K562 (cell line): Measurements from ENCODE around the gene CCDC136. TPM values are rescaled to one million over a fixed set of nuclear protein-coding genes. Genes with fewer than 3 reads are reported as not detected.

Experiments used
- C11orf30 ChIP-seq: fragments of 450-650 bp; IDR thresholded peaks from 2 replicates; pipeline ENCODE4 v1.6.1; 2016; ENCODE audit warnings: low read depth, mild to moderate bottlenecking
- CBX8 ChIP-seq: fragments of 200-600 bp; sonication (generic); IDR thresholded peaks from 2 replicates; pipeline ENCODE4 v1.6.1; 2012; ENCODE audit warnings: borderline replicate concordance, mixed run types, low read depth, mild to moderate bottlenecking, moderate library complexity, mixed read lengths, low read length, control low read depth, inconsistent platforms; ENCODE audit not compliant: poor library complexity, severe bottlenecking; ENCODE audit errors: extremely low read depth
- DIDO1 ChIP-seq: fragments of 450-650 bp; IDR thresholded peaks from 2 replicates; pipeline ENCODE4 v1.6.1; 2016; ENCODE audit warnings: low read depth, missing biosample characterization, missing genetic modification characterization
- DPF2 ChIP-seq: fragments of 450-650 bp; IDR thresholded peaks from 2 replicates; pipeline ENCODE4 v1.6.1; 2016
- E2F6 ChIP-seq, 2 experiments: IDR thresholded peaks; 2 replicates each; pipeline ENCODE4 v1.6.1; 2011; ENCODE audit warnings: borderline replicate concordance in 1 of 2, control low read depth in 1 of 2, low read depth in 1 of 2, low read length in 1 of 2, mild to moderate bottlenecking in 1 of 2, mixed read lengths in 1 of 2, moderate library complexity in 1 of 2; ENCODE audit not compliant: insufficient read depth in 1 of 2, insufficient read length in 1 of 2, poor library complexity in 1 of 2, severe bottlenecking in 1 of 2; ENCODE audit errors: extremely low read depth in 1 of 2
- ELK3 ChIP-seq: fragments of 450-650 bp; formaldehyde crosslinking; IDR thresholded peaks from 2 replicates; pipeline ENCODE4 v1.4.0; 2020; ENCODE audit warnings: mild to moderate bottlenecking
- ERF ChIP-seq: fragments of 450-650 bp; formaldehyde crosslinking; IDR thresholded peaks from 2 replicates; pipeline ENCODE4 v1.4.0; 2020; ENCODE audit warnings: mild to moderate bottlenecking, mixed read lengths
- ETV1 ChIP-seq: fragments of 450-650 bp; conservative IDR thresholded peaks from 2 replicates; pipeline ENCODE4 v1.6.1; 2016; ENCODE audit warnings: missing genetic modification characterization, control low read depth, low read depth, missing compliant biosample characterization
- EZH2 ChIP-seq: IDR thresholded peaks from 2 replicates; pipeline ENCODE4 v1.6.1; 2012; ENCODE audit warnings: low read depth, mild to moderate bottlenecking, inconsistent platforms, low read length, borderline replicate concordance
- GTF2E2 ChIP-seq: fragments of 200-800 bp; sonication (Bioruptor generic); IDR thresholded peaks from 2 replicates; pipeline ENCODE4 v1.6.1; 2016; ENCODE audit warnings: missing genetic modification characterization, missing compliant biosample characterization
- GTF2F1 ChIP-seq: IDR thresholded peaks from 2 replicates; pipeline ENCODE4 v1.6.1; 2011; ENCODE audit warnings: low read depth, low read length, improper control_type of control experiment
- HNRNPL ChIP-seq: fragments of 200-400 bp; formaldehyde crosslinking; IDR thresholded peaks from 2 replicates; pipeline ENCODE4 v1.6.1; 2017; ENCODE audit warnings: low read depth, mild to moderate bottlenecking, low read length
- ID3 ChIP-seq, 2 experiments: fragments of 250-450 bp in 1 of 2; fragments of 450-650 bp in 1 of 2; sonication (Bioruptor Pico) in 1 of 2; IDR thresholded peaks; 2 replicates each; pipeline versions ENCODE4 v1.6.1 to v1.8.0; 2016 to 2021; ENCODE audit warnings: mild to moderate bottlenecking in 2 of 2, moderate library complexity in 2 of 2, missing compliant biosample characterization in 1 of 2, missing genetic modification characterization in 1 of 2
- LARP7 ChIP-seq: fragments of 450-650 bp; IDR thresholded peaks from 2 replicates; pipeline ENCODE4 v1.6.1; 2016
- SMAD4 ChIP-seq: fragments of 250-450 bp; sonication (Bioruptor Pico); conservative IDR thresholded peaks from 2 replicates; pipeline ENCODE4 v1.8.0; 2021; ENCODE audit warnings: inconsistent platforms, mild to moderate bottlenecking, moderate library complexity
- SP1 ChIP-seq: sonication (generic); formaldehyde crosslinking; IDR thresholded peaks from 2 replicates; pipeline ENCODE4 v1.8.1; 2022; ENCODE audit warnings: mild to moderate bottlenecking, missing genetic modification reagents
- TEAD1 ChIP-seq, 2 experiments: fragments of 450-650 bp in 1 of 2; sonication (generic) in 1 of 2; formaldehyde crosslinking; IDR thresholded peaks; 2 replicates each; pipeline versions ENCODE4 v1.4.0 to v1.8.0; 2020 to 2022; ENCODE audit warnings: mild to moderate bottlenecking in 2 of 2, missing genetic modification reagents in 1 of 2
- THRB ChIP-seq: fragments of 450-650 bp; formaldehyde crosslinking; conservative IDR thresholded peaks from 2 replicates; pipeline ENCODE4 v1.4.0; 2022; ENCODE audit warnings: mild to moderate bottlenecking, missing genetic modification characterization
- TRIM24 ChIP-seq, 2 experiments: fragments of 450-650 bp; IDR thresholded peaks; 2 replicates each; pipeline ENCODE4 v1.6.1; 2016
- ZNF3 ChIP-seq: fragments of 250-450 bp; sonication (Bioruptor Pico); IDR thresholded peaks from 2 replicates; pipeline ENCODE4 v1.5.0; 2021; ENCODE audit warnings: mild to moderate bottlenecking, moderate library complexity
- ZNF551 ChIP-seq: fragments of 250-450 bp; sonication (Bioruptor Pico); IDR thresholded peaks from 2 replicates; pipeline ENCODE4 v1.5.0; 2021; ENCODE audit warnings: mild to moderate bottlenecking, moderate library complexity
- polyA plus RNA-seq, 8 experiments: library from polyadenylated mRNA; depleted of rRNA in 4 of 8; stranded (reverse) in 5 of 8; unstranded in 3 of 8; fragments of >200 nt; fragmentation: Nextera tagmentation in 2 of 8; fragmentation: Illumina TruSeq in 1 of 8; extraction: Ambion mirVana in 2 of 8; extraction: Trizol in 1 of 8; gene quantifications; 2 replicates each; pipeline versions ENCODE4 v1.2.1 to v1.2.3, GENCODE V29; 2011 to 2014; ENCODE audit warnings: inconsistent platforms in 1 of 8, missing spikeins in 1 of 8
- total RNA-seq, 7 experiments: library from RNA; depleted of rRNA in 6 of 7; stranded (reverse); fragments of >200 nt in 6 of 7; fragmentation: Illumina TruSeq in 2 of 7; extraction: Trizol in 2 of 7; gene quantifications; 2 replicates each; pipeline versions ENCODE4 v1.2.1 to v1.2.3, GENCODE V29; 2011 to 2021; ENCODE audit warnings: low replicate concordance in 1 of 7

CCDC136 gene
- total and polyA plus RNA-seq, 9 of the 15 experiments (the other 6 are each of a cell fraction or from before 2014, with no cell fraction given) = 2.4 to 40.8 (median 26.5) TPM

GRCh38 chr7:128860158-128861073, 68.6 kb downstream of the CCDC136 start (continued):
- TF ChIP-seq SMAD4 (CRISPR knock-in tag) = peak; percentile 92
- peak; percentile 45 to 65 for TF ChIP-seq E2F6 (IDR thresholded peaks at IDR 0.05; ENCODE audit: borderline replicate concordance in 1 of 2, extremely low read depth in 1 of 2, insufficient read depth in 1 of 2, insufficient read length in 1 of 2, low read depth in 1 of 2, low read length in 1 of 2, poor library complexity in 1 of 2, severe bottlenecking in 1 of 2)
- no peak for TF ChIP-seq ZNF3 (CRISPR knock-in tag)
- TF ChIP-seq ID3 (CRISPR knock-in tag; IDR thresholded peaks at IDR 0.05) = no peak
- peak; percentile 24; the same call in 1 of the 2 replicates for TF ChIP-seq ID3 (tag; IDR thresholded peaks at IDR 0.05)
- peak; percentile 99 for TF ChIP-seq DPF2
- TF ChIP-seq DIDO1 (tag) = no peak
- TF ChIP-seq ZNF551 (CRISPR knock-in tag) = no peak
- peak; percentile 77 for TF ChIP-seq SP1
- no peak for TF ChIP-seq EZH2
- TF ChIP-seq ETV1 (tag) = peak; percentile 56; the same call in 1 of the 2 replicates
- TF ChIP-seq GTF2E2 (tag) = no peak
- peak; percentile 97 for TF ChIP-seq LARP7
- TF ChIP-seq HNRNPL = peak; percentile 73; the same call in 1 of the 2 replicates
- TF ChIP-seq CBX8 = no peak
- TF ChIP-seq ERF = peak; percentile 64; the same call in 1 of the 2 replicates
- TF ChIP-seq ELK3 (CRISPR knock-in tag) = no peak; the same call in 1 of the 2 replicates
- TF ChIP-seq TEAD1 (CRISPR knock-in tag; IDR thresholded peaks at IDR 0.05) = peak; percentile 25 to 55; a peak in 1 of 4 replicates
- TF ChIP-seq C11orf30 = no peak
- peak; percentile 90 to 93 for TF ChIP-seq TRIM24 (IDR thresholded peaks at IDR 0.05)
- TF ChIP-seq GTF2F1 = no peak
- TF ChIP-seq THRB (CRISPR knock-in tag) = peak; percentile 96
